ENCODE results near the gene USP44. TPM values are rescaled to one million over a fixed set of nuclear protein-coding genes. Genes with fewer than 3 reads are reported as not detected.

The USP44 gene
- total RNA-seq, 1 experiment from 2014 or later = not detected

GRCh38 chr12:95518944-95519343 lies 32.3 kb downstream of the USP44 start:
- H3K27ac ChIP-seq (ENCODE audit: low read length) = no peak overlapping the region
- POLR2A ChIA-PET (ENCODE audit: unreplicated experiment) = no interaction called here
- H4K20me1 ChIP-seq (ENCODE audit: low read length) = no peaks in the 10 kb centered on the region
- no peak for DNase-seq
- no TSS peak for BruUV-seq (replicated peaks)
- H3K9me3 ChIP-seq (ENCODE audit: low read length) = no peaks in the 10 kb centered on the region
- no peak overlapping the region for H2AFZ ChIP-seq (ENCODE audit: low read length)
- no peak overlapping the region for H3K9ac ChIP-seq (ENCODE audit: low read length)
- H3K36me3 ChIP-seq (ENCODE audit: low read depth, low read length) = peaks cover 10% of the 10 kb centered on the region
- no peaks in the 10 kb centered on the region for H3K4me1 ChIP-seq (ENCODE audit: insufficient read depth, low read length)
- ATAC-seq = no peak
- no peak overlapping the region for H3K4me2 ChIP-seq (ENCODE audit: low read length)
- H3K27me3 ChIP-seq (ENCODE audit: low read length) = no peaks in the 10 kb centered on the region
- CTCF ChIA-PET = no interaction called here
- peaks cover 3% of the 10 kb centered on the region for H3F3A ChIP-seq (ENCODE audit: low read length, unreplicated experiment)
- no peaks in the 10 kb centered on the region for H3K9me2 ChIP-seq (replicated peaks; ENCODE audit: low read length)
- no peaks in the 10 kb centered on the region for H3K79me2 ChIP-seq (ENCODE audit: low read length)
- no peak overlapping the region for H3K4me3 ChIP-seq (ENCODE audit: low read length)
- TF ChIP-seq EZH2 (IDR thresholded peaks at IDR 0.05; ENCODE audit: low read length, unreplicated experiment) (no peak), EZH2phosphoT487 (IDR thresholded peaks at IDR 0.05; ENCODE audit: borderline replicate concordance, low read length) (no peak), CTCF (conservative IDR thresholded peaks at IDR 0.05; ENCODE audit: low read depth, low read length) (no peak)
- intact Hi-C loops (cut with micrococcal nuclease) = no loop called here

GRCh38 chr12:95517246-95517645 lies 34.0 kb downstream of the USP44 start:
- no TSS peak for BruUV-seq (replicated peaks)

GRCh38 chr12:95516757-95517156 lies 34.5 kb downstream of the USP44 start:
- Histone ChIP-seq H3K9ac (ENCODE audit: low read length) (no peak overlapping the region), H3K79me2 (ENCODE audit: low read length) (no peaks in the 10 kb centered on the region), H3K9me3 (ENCODE audit: low read length) (no peaks in the 10 kb centered on the region), H2AFZ (ENCODE audit: low read length) (no peak overlapping the region), H3K4me2 (ENCODE audit: low read length) (no peak overlapping the region), H3F3A (ENCODE audit: low read length, unreplicated experiment) (peaks cover 3% of the 10 kb centered on the region), H3K27ac (ENCODE audit: low read length) (no peak overlapping the region), H3K4me1 (ENCODE audit: insufficient read depth, low read length) (no peaks in the 10 kb centered on the region), H3K36me3 (ENCODE audit: low read depth, low read length) (peaks cover 31% of the 10 kb centered on the region), H3K4me3 (ENCODE audit: low read length) (no peak overlapping the region), H4K20me1 (ENCODE audit: low read length) (no peaks in the 10 kb centered on the region), H3K27me3 (ENCODE audit: low read length) (no peaks in the 10 kb centered on the region), H3K9me2 (replicated peaks; ENCODE audit: low read length) (no peaks in the 10 kb centered on the region)
- ChIA-PET CTCF (no interaction called here), POLR2A (ENCODE audit: unreplicated experiment) (no interaction called here)
- intact Hi-C loops (cut with micrococcal nuclease) = no loop called here
- no peak for TF ChIP-seq EZH2 (IDR thresholded peaks at IDR 0.05; ENCODE audit: low read length, unreplicated experiment)
- no peak for TF ChIP-seq CTCF (conservative IDR thresholded peaks at IDR 0.05; ENCODE audit: low read depth, low read length)
- no peak for TF ChIP-seq EZH2phosphoT487 (IDR thresholded peaks at IDR 0.05; ENCODE audit: borderline replicate concordance, low read length)
- no peak for DNase-seq
- BruUV-seq (replicated peaks) = no TSS peak
- ATAC-seq = no peak

More at GRCh38 chr12:95517246-95517645, 34.0 kb downstream of the USP44 start:
- TF ChIP-seq CTCF (conservative IDR thresholded peaks at IDR 0.05; ENCODE audit: low read depth, low read length) (no peak), EZH2phosphoT487 (IDR thresholded peaks at IDR 0.05; ENCODE audit: borderline replicate concordance, low read length) (no peak), EZH2 (IDR thresholded peaks at IDR 0.05; ENCODE audit: low read length, unreplicated experiment) (no peak)
- DNase-seq = no peak
- no peaks in the 10 kb centered on the region for H3K9me2 ChIP-seq (replicated peaks; ENCODE audit: low read length)
- no peaks in the 10 kb centered on the region for H4K20me1 ChIP-seq (ENCODE audit: low read length)
- no peaks in the 10 kb centered on the region for H3K4me1 ChIP-seq (ENCODE audit: insufficient read depth, low read length)
- ATAC-seq = no peak
- H3K27ac ChIP-seq (ENCODE audit: low read length) = no peak overlapping the region
- POLR2A ChIA-PET (ENCODE audit: unreplicated experiment) = no interaction called here
- intact Hi-C loops (cut with micrococcal nuclease) = no loop called here
- no peaks in the 10 kb centered on the region for H3K79me2 ChIP-seq (ENCODE audit: low read length)
- CTCF ChIA-PET = no interaction called here
- H3K27me3 ChIP-seq (ENCODE audit: low read length) = no peaks in the 10 kb centered on the region
- no peak overlapping the region for H3K4me2 ChIP-seq (ENCODE audit: low read length)
- no peak overlapping the region for H3K9ac ChIP-seq (ENCODE audit: low read length)
- no peak overlapping the region for H3K4me3 ChIP-seq (ENCODE audit: low read length)
- no peak overlapping the region for H2AFZ ChIP-seq (ENCODE audit: low read length)
- H3K9me3 ChIP-seq (ENCODE audit: low read length) = no peaks in the 10 kb centered on the region
- H3F3A ChIP-seq (ENCODE audit: low read length, unreplicated experiment) = peaks cover 3% of the 10 kb centered on the region
- peaks cover 27% of the 10 kb centered on the region for H3K36me3 ChIP-seq (ENCODE audit: low read depth, low read length)

Data from PC-3 (cell line).